Retinal pigment epithelial cell (primary cell): Measurements from ENCODE around the gene KIAA1549.

Source experiments
- DNase-seq: peaks from one replicate; pipeline ENCODE4 v3.0.0-alpha.2; 2010; ENCODE audit warnings: low read depth
- H3K4me3 ChIP-seq: 2 replicates; pipeline ENCODE4 v1.5.1; 2011; ENCODE audit warnings: mild to moderate bottlenecking, low read length, control low read depth, moderate library complexity
- CTCF ChIP-seq: conservative IDR thresholded peaks from 2 replicates; pipeline ENCODE4 v1.5.1; 2011; ENCODE audit warnings: low read depth, low read length, control low read depth, inconsistent platforms

Gene KIAA1549

GRCh38 chr7:138918756-138919155, 62.4 kb downstream of the KIAA1549 start:
- no peak for TF ChIP-seq CTCF
- DNase-seq = no peak
- no peak overlapping the region for H3K4me3 ChIP-seq

DNA sequence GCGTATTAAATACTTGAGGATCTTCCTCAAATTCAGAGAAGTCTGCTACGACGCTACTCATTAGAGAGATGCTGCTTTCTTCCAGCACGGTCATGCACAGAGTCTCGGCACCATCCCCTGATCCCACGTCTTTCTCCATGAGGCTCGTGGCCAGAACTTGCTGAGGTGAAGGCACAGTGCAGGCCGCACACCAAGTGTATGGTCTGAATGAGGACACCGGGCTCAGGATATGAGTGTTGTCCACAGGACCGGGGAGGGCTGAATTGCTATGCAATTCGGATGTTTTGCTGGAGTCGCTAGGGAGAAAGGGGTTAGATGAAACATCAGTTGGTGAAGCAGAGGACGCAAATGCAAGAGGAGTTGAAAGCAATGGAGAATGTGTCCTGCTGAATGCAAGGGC, 63.0 kb downstream of the KIAA1549 start:
- H3K4me3 ChIP-seq = no peak overlapping the region
- no peak for TF ChIP-seq CTCF
- no peak for DNase-seq

DNA sequence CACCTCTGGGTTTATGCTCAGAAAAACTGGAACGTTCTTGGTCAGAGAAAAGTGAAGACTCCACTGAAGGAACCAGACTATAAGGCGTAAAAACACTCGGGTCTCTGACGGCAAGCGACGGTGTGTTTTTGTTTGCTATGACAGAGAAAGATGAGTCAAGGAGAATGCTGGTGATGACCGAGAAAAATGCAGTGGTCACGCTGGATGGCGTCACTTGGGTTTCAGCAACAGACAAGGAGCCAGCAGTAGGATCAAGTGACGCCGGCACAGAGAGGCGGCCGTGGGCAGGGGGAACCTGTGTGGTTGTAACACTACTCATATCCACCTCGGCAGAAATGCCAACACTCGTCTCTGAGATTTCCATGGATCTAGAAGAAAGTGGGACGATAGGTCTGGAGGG, 63.4 kb downstream of the KIAA1549 start:
- TF ChIP-seq CTCF = no peak
- DNase-seq = no peak
- no peak overlapping the region for H3K4me3 ChIP-seq

GRCh38 chr7:138916731-138917130, 64.5 kb downstream of the KIAA1549 start:
- DNase-seq = no peak
- TF ChIP-seq CTCF = no peak
- H3K4me3 ChIP-seq = no peak overlapping the region

DNA sequence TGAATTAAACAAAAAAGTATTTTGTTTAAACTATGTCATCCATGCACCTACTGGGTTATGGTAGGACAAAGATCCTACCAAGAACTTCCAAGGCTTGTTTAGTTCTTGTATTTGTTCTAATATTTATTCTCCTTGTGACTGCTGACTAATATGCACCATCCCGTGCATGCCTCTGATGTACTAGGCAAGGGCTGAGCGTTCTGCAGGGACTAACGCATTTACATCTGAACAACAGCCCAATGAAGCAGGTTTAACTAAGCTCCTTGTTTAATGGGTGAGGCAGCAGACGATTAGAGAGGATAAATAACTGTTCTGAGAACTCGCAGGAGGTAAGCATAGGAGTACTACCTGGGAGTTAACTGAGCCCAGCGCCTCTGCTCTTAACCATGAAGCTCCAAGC, 64.9 kb downstream of the KIAA1549 start:
- TF ChIP-seq CTCF = no peak
- no peak overlapping the region for H3K4me3 ChIP-seq
- peak; percentile 39 for DNase-seq

GRCh38 chr7:138913783-138914182, 67.4 kb downstream of the KIAA1549 start:
- no peak for TF ChIP-seq CTCF
- DNase-seq = no peak
- H3K4me3 ChIP-seq = no peak overlapping the region

- no peak for DNase-seq
- H3K4me3 ChIP-seq = no peak overlapping the region
- no peak for TF ChIP-seq CTCF
Observed at GRCh38 chr7:138911007-138911406, 70.2 kb downstream of the KIAA1549 start.
